NCI-H1105 treated with DMSO at 0.1 percent for 48 hours (cell line): Measurements from ENCODE around the gene DSCAM.
"Not testable (repeated sequence)": the region's sequence is repeated elsewhere in the genome, so short reads cannot be mapped to it uniquely, and the experiment has no call there.

Source experiments
- DNase-seq: peaks from one replicate; lab custom pipeline; 2025; lab: John Stamatoyannopoulos, UW

DSCAM gene

GRCh38 chr21:40379881-40380810, 466.8 kb downstream of the DSCAM start:
- DNase-seq, result no peak

GRCh38 chr21:40377135-40377534, 469.8 kb downstream of the DSCAM start:
- DNase-seq, result no peak

GRCh38 chr21:40373761-40374160, 473.2 kb downstream of the DSCAM start:
- DNase-seq, result no peak

GRCh38 chr21:40372506-40372905, 474.5 kb downstream of the DSCAM start:
- no peak for DNase-seq

- no peak for DNase-seq
Observed at GRCh38 chr21:40371329-40371728, 475.6 kb downstream of the DSCAM start.

- no peak for DNase-seq
Observed at GRCh38 chr21:40356644-40357043, 490.3 kb downstream of the DSCAM start.

GRCh38 chr21:40355076-40355475, 491.9 kb downstream of the DSCAM start:
- DNase-seq, result no peak

- no peak for DNase-seq
Observed at GRCh38 chr21:40351006-40351405, 496.0 kb downstream of the DSCAM start.

GRCh38 chr21:40349591-40349990, 497.4 kb downstream of the DSCAM start:
- DNase-seq, result no peak

- no peak for DNase-seq
Observed at GRCh38 chr21:40345711-40346321, 501.1 kb downstream of the DSCAM start.

GRCh38 chr21:40340357-40340756, 506.6 kb downstream of the DSCAM start:
- DNase-seq, result no peak

- no peak for DNase-seq
Observed at GRCh38 chr21:40339050-40339449, 507.9 kb downstream of the DSCAM start.

GRCh38 chr21:40337981-40338380, 509.0 kb downstream of the DSCAM start:
- DNase-seq, result no peak

- no peak for DNase-seq
Observed at GRCh38 chr21:40335704-40336103, 511.3 kb downstream of the DSCAM start.

- no peak for DNase-seq
Observed at GRCh38 chr21:40334159-40334558, 512.8 kb downstream of the DSCAM start.

- no peak for DNase-seq
Observed at GRCh38 chr21:40333731-40334130, 513.2 kb downstream of the DSCAM start.

- DNase-seq, result no peak
Observed at GRCh38 chr21:40331804-40332203, 515.2 kb downstream of the DSCAM start.

GRCh38 chr21:40331172-40331571, 515.8 kb downstream of the DSCAM start:
- no peak for DNase-seq

- no peak for DNase-seq
Observed at GRCh38 chr21:40324389-40324788, 522.6 kb downstream of the DSCAM start.

GRCh38 chr21:40320718-40321117, 526.2 kb downstream of the DSCAM start:
- DNase-seq, result not testable (repeated sequence)

- no peak for DNase-seq
Observed at GRCh38 chr21:40318371-40318770, 528.6 kb downstream of the DSCAM start.

- no peak for DNase-seq
Observed at GRCh38 chr21:40316104-40316503, 530.9 kb downstream of the DSCAM start.

- DNase-seq, result no peak
Observed at GRCh38 chr21:40315626-40316025, 531.3 kb downstream of the DSCAM start.
